ENCODE data around the gene RPS4Y1.
"Not testable (repeated sequence)": the region's sequence is repeated elsewhere in the genome, so short reads cannot be mapped to it uniquely, and the experiment has no call there.

Gene RPS4Y1

GRCh38 chrY:2849368-2849767 lies 8.0 kb downstream of the RPS4Y1 start:
- H3K36me3 ChIP-seq (ENCODE audit: control insufficient read depth, low read depth, low read length), result no peaks in the 10 kb centered on the region
- no peaks in the 10 kb centered on the region for H3K4me1 ChIP-seq (ENCODE audit: control insufficient read depth, low read depth, low read length)
- H3K4me3 ChIP-seq (ENCODE audit: low read length), result no peak overlapping the region
- H3K27ac ChIP-seq (ENCODE audit: low read length), result no peak overlapping the region
- H3K9ac ChIP-seq (ENCODE audit: low read length), result no peak overlapping the region
- no peaks in the 10 kb centered on the region for H3K27me3 ChIP-seq (ENCODE audit: control insufficient read depth, insufficient read depth, low read length)
- H3K9me3 ChIP-seq (ENCODE audit: control insufficient read depth, low read depth, low read length), result no peaks in the 10 kb centered on the region

GRCh38 chrY:2854145-2854774 lies 12.9 kb downstream of the RPS4Y1 start:
- no peaks in the 10 kb centered on the region for H3K9me3 ChIP-seq (ENCODE audit: control insufficient read depth, low read depth, low read length)
- H3K4me1 ChIP-seq (ENCODE audit: control insufficient read depth, low read depth, low read length), result no peaks in the 10 kb centered on the region
- H3K9ac ChIP-seq (ENCODE audit: low read length), result no peak overlapping the region
- no peak overlapping the region for H3K4me3 ChIP-seq (ENCODE audit: low read length)
- H3K27me3 ChIP-seq (ENCODE audit: control insufficient read depth, insufficient read depth, low read length), result no peaks in the 10 kb centered on the region
- H3K36me3 ChIP-seq (ENCODE audit: control insufficient read depth, low read depth, low read length), result no peaks in the 10 kb centered on the region
- no peak overlapping the region for H3K27ac ChIP-seq (ENCODE audit: low read length)

- Histone ChIP-seq H3K9ac (ENCODE audit: low read length) (no peak overlapping the region), H3K9me3 (ENCODE audit: control insufficient read depth, low read depth, low read length) (no peaks in the 10 kb centered on the region), H3K4me1 (ENCODE audit: control insufficient read depth, low read depth, low read length) (no peaks in the 10 kb centered on the region), H3K4me3 (ENCODE audit: low read length) (no peak overlapping the region), H3K27ac (ENCODE audit: low read length) (no peak overlapping the region), H3K27me3 (ENCODE audit: control insufficient read depth, insufficient read depth, low read length) (no peaks in the 10 kb centered on the region), H3K36me3 (ENCODE audit: control insufficient read depth, low read depth, low read length) (no peaks in the 10 kb centered on the region)
Measured at GRCh38 chrY:2857068-2857467, 15.7 kb downstream of the RPS4Y1 start.

DNA sequence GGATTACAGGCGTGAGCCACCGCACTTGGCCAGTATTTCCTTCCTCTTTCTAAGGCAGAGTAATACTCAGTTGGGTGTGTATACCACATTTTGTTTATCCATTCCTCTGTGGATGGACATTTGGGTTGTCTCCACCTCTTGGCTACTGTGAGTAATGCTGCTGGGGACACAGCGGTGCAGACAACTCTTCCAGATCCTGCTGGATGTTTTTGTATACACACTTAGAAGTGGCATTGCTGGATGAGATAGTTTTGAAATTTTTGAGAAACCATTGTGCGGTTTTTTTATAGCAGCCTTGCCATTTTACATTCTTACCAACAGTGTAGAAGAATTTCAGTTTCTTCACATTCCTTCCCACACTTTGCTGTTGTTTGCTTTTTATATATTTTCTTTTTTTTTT lies 16.3 kb downstream of the RPS4Y1 start:
- no peak overlapping the region for H3K4me3 ChIP-seq (ENCODE audit: low read length)
- no peaks in the 10 kb centered on the region for H3K9me3 ChIP-seq (ENCODE audit: control insufficient read depth, low read depth, low read length)
- H3K27ac ChIP-seq (ENCODE audit: low read length), result no peak overlapping the region
- H3K9ac ChIP-seq (ENCODE audit: low read length), result no peak overlapping the region
- H3K36me3 ChIP-seq (ENCODE audit: control insufficient read depth, low read depth, low read length), result no peaks in the 10 kb centered on the region
- H3K4me1 ChIP-seq (ENCODE audit: control insufficient read depth, low read depth, low read length), result no peaks in the 10 kb centered on the region
- H3K27me3 ChIP-seq (ENCODE audit: control insufficient read depth, insufficient read depth, low read length), result no peaks in the 10 kb centered on the region

- H3K36me3 ChIP-seq (ENCODE audit: control insufficient read depth, low read depth, low read length), result no peaks in the 10 kb centered on the region
- no peaks in the 10 kb centered on the region for H3K4me1 ChIP-seq (ENCODE audit: control insufficient read depth, low read depth, low read length)
- H3K4me3 ChIP-seq (ENCODE audit: low read length), result no peak overlapping the region
- no peak overlapping the region for H3K27ac ChIP-seq (ENCODE audit: low read length)
- H3K9ac ChIP-seq (ENCODE audit: low read length), result no peak overlapping the region
- no peaks in the 10 kb centered on the region for H3K9me3 ChIP-seq (ENCODE audit: control insufficient read depth, low read depth, low read length)
- no peaks in the 10 kb centered on the region for H3K27me3 ChIP-seq (ENCODE audit: control insufficient read depth, insufficient read depth, low read length)
Measured at GRCh38 chrY:2859782-2860181, 18.4 kb downstream of the RPS4Y1 start.

DNA sequence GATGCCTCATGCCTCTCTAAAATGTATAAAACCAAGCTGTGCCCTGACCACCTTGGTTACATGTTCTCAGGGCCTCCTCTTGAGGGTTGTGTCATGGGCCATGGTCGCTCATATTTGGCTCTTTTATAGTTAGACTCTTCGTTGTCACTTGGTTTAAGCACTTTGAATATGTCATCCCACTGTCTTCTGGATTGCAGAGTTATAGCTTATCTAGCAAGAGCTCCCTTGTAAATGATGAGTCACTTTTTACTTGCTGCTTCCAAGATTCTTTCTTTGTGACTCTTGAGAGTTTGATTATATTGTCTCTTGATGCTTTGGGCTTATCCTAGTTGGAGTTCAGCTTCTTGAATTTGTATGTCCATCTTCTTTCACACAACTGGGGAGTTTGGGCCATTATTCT lies 19.1 kb downstream of the RPS4Y1 start:
- H3K4me3 ChIP-seq (ENCODE audit: low read length), result no peak overlapping the region
- no peak overlapping the region for H3K9ac ChIP-seq (ENCODE audit: low read length)
- H3K4me1 ChIP-seq (ENCODE audit: control insufficient read depth, low read depth, low read length), result no peaks in the 10 kb centered on the region
- H3K27ac ChIP-seq (ENCODE audit: low read length), result no peak overlapping the region
- H3K27me3 ChIP-seq (ENCODE audit: control insufficient read depth, insufficient read depth, low read length), result no peaks in the 10 kb centered on the region
- H3K9me3 ChIP-seq (ENCODE audit: control insufficient read depth, low read depth, low read length), result no peaks in the 10 kb centered on the region
- H3K36me3 ChIP-seq (ENCODE audit: control insufficient read depth, low read depth, low read length), result no peaks in the 10 kb centered on the region

- no peaks in the 10 kb centered on the region for H3K9me3 ChIP-seq (ENCODE audit: control insufficient read depth, low read depth, low read length)
- no peaks in the 10 kb centered on the region for H3K27me3 ChIP-seq (ENCODE audit: control insufficient read depth, insufficient read depth, low read length)
- no peak overlapping the region for H3K9ac ChIP-seq (ENCODE audit: low read length)
- no peak overlapping the region for H3K27ac ChIP-seq (ENCODE audit: low read length)
- no peaks in the 10 kb centered on the region for H3K36me3 ChIP-seq (ENCODE audit: control insufficient read depth, low read depth, low read length)
- H3K4me3 ChIP-seq (ENCODE audit: low read length), result no peak overlapping the region
- H3K4me1 ChIP-seq (ENCODE audit: control insufficient read depth, low read depth, low read length), result no peaks in the 10 kb centered on the region
Measured at GRCh38 chrY:2866581-2866980, 25.2 kb downstream of the RPS4Y1 start.

DNA sequence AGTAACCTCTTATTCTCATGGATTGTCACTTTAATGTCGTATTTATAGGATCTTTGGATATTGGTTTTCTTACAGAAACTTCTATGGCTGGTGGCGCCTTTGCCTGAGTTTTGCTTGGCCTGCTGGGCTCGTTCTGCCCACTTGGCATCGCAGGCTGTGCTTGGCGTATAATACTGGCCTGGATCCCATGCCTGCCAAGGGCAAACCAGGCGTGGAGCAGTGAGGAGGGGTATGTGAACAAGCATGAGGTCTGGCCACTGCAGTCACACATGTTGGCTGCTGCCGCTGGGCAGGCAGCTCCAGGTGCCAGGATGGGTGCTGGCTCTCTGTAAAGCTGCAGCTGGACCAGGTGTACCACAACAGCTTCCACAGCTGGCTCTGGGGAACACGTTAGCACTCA lies 26.1 kb downstream of the RPS4Y1 start:
- Histone ChIP-seq H3K36me3 (ENCODE audit: control insufficient read depth, low read depth, low read length) (no peaks in the 10 kb centered on the region), H3K27ac (ENCODE audit: low read length) (no peak overlapping the region), H3K4me3 (ENCODE audit: low read length) (no peak overlapping the region), H3K9me3 (ENCODE audit: control insufficient read depth, low read depth, low read length) (no peaks in the 10 kb centered on the region), H3K9ac (ENCODE audit: low read length) (no peak overlapping the region), H3K4me1 (ENCODE audit: control insufficient read depth, low read depth, low read length) (no peaks in the 10 kb centered on the region), H3K27me3 (ENCODE audit: control insufficient read depth, insufficient read depth, low read length) (no peaks in the 10 kb centered on the region)

DNA sequence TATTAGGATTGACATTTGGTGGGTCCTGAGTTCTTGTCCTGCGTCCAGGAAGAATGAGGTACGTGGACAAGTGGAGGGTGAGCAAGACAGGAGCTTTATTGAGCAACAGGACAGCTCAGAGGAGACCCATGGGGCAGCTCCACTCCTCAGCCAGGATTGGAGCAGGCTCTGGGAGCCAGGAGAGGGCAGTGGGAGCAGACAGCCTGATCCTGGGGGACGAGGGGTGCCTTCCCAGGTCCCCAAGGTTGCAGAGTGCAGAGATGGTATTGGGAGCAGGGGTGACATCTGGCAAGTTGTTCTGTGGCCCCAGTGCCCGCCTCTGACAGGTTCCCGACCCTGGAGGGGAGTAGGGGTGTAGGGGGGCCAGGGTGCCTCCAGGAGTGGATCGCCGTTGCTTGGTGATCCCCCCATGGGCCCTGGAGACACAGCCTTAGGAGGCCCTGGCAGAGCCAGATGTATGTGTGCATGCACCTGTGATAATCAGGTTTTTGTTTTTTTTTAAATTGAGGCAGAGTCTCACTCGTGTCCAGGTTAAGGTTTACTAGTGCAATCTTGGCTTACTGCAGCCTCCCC lies 26.7 kb downstream of the RPS4Y1 start:
- Histone ChIP-seq H3K4me1 (ENCODE audit: control insufficient read depth, low read depth, low read length) (no peaks in the 10 kb centered on the region), H3K9me3 (ENCODE audit: control insufficient read depth, low read depth, low read length) (no peaks in the 10 kb centered on the region), H3K36me3 (ENCODE audit: control insufficient read depth, low read depth, low read length) (no peaks in the 10 kb centered on the region), H3K9ac (ENCODE audit: low read length) (no peak overlapping the region), H3K27ac (ENCODE audit: low read length) (no peak overlapping the region), H3K27me3 (ENCODE audit: control insufficient read depth, insufficient read depth, low read length) (no peaks in the 10 kb centered on the region), H3K4me3 (ENCODE audit: low read length) (no peak overlapping the region)

DNA sequence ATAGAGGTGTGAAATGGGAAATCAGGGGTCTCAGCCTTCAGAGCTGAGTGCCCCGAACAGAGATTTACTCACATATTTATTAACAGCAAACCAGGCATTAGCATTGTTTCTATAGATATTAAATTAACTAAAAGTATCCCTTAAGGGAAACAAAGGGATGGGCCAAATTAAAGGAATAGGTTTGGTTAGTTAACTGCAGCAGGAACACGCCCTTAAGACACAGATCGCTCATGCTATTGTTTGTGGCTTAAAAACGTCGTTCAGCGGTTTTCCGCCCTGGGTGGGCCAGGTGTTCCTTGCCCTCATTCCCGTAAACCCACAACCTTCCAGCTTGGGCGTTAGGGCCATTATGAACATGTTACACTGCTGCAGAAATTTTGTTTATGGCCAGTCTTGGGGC lies 30.8 kb downstream of the RPS4Y1 start:
- H3K4me3 ChIP-seq (ENCODE audit: low read length); H3K27me3 ChIP-seq (ENCODE audit: control insufficient read depth, insufficient read depth, low read length); H3K36me3 ChIP-seq (ENCODE audit: control insufficient read depth, low read depth, low read length); H3K9me3 ChIP-seq (ENCODE audit: control insufficient read depth, low read depth, low read length); H3K9ac ChIP-seq (ENCODE audit: low read length); H3K27ac ChIP-seq (ENCODE audit: low read length); H3K4me1 ChIP-seq (ENCODE audit: control insufficient read depth, low read depth, low read length): not testable (repeated sequence)

DNA sequence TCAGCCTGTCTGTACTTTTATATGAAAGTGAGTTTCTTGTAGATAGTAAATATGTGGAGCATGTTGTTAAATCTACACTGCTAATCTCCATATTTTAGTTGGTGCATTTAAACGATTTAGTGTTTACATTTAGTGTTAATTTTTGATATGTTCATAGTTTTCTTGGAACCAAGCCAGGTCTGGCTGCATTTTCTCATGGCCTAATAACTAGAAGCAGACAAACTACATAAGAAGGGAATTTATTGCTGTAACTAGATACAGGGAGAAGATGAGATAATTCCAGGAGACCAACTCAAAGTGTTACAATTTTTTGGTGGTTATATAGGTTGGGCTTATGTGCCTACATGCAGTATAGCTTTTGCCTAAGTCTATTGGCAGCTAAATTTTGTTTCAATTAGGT lies 32.8 kb downstream of the RPS4Y1 start:
- Histone ChIP-seq H3K9ac (ENCODE audit: low read length) (no peak overlapping the region), H3K27ac (ENCODE audit: low read length) (no peak overlapping the region), H3K27me3 (ENCODE audit: control insufficient read depth, insufficient read depth, low read length) (no peaks in the 10 kb centered on the region), H3K4me3 (ENCODE audit: low read length) (no peak overlapping the region), H3K4me1 (ENCODE audit: control insufficient read depth, low read depth, low read length) (no peaks in the 10 kb centered on the region), H3K36me3 (ENCODE audit: control insufficient read depth, low read depth, low read length) (no peaks in the 10 kb centered on the region), H3K9me3 (ENCODE audit: control insufficient read depth, low read depth, low read length) (no peaks in the 10 kb centered on the region)

- Histone ChIP-seq H3K27me3 (ENCODE audit: control insufficient read depth, insufficient read depth, low read length) (no peaks in the 10 kb centered on the region), H3K27ac (ENCODE audit: low read length) (no peak overlapping the region), H3K4me1 (ENCODE audit: control insufficient read depth, low read depth, low read length) (no peaks in the 10 kb centered on the region), H3K4me3 (ENCODE audit: low read length) (no peak overlapping the region), H3K9me3 (ENCODE audit: control insufficient read depth, low read depth, low read length) (no peaks in the 10 kb centered on the region), H3K9ac (ENCODE audit: low read length) (no peak overlapping the region), H3K36me3 (ENCODE audit: control insufficient read depth, low read depth, low read length) (no peaks in the 10 kb centered on the region)
Measured at GRCh38 chrY:2883561-2883960, 42.2 kb downstream of the RPS4Y1 start.

Measured in iPS-18a (cell line).